ENCODE results near the gene RGS14.
"Not testable (repeated sequence)": the region's sequence is repeated elsewhere in the genome, so short reads cannot be mapped to it uniquely, and the experiment has no call there.

RGS14 gene

DNA sequence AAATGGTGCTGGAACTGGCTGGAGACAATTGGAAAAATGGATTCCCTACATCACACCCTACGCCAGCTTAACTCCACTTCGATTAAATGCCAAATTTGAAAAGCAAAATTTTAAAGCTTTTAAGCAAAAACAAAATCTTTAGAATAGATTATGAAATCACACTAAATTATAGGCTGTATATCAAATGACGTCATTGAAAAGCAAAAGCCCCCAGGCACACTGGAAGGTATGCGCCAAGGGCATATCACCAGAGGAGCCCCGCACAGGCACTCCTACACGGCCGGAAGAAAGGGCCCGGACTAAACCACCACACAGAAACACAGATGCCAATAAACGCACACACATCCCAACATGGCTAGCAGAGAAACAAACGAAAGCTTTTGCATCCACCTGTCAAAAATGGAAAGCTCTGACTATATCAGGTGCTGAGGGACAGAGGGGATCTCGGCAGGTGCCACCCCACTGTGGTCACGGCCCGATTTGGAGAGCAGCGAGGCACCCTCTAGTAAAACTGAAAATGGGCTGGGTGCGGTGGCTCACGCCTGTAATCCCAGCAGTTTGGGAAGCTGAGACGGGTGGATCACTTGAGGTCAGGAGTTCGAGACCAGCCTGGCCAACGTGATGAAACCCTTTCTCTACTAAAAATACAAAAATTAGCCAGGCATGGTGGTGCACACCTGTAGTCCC, 29.0 kb upstream of the RGS14 start:
- DNase-seq (ENCODE audit: low spot score): no peak

- DNase-seq (ENCODE audit: low spot score): no peak
Measured at GRCh38 chr5:177329883-177330282, 27.8 kb upstream of the RGS14 start.

DNA sequence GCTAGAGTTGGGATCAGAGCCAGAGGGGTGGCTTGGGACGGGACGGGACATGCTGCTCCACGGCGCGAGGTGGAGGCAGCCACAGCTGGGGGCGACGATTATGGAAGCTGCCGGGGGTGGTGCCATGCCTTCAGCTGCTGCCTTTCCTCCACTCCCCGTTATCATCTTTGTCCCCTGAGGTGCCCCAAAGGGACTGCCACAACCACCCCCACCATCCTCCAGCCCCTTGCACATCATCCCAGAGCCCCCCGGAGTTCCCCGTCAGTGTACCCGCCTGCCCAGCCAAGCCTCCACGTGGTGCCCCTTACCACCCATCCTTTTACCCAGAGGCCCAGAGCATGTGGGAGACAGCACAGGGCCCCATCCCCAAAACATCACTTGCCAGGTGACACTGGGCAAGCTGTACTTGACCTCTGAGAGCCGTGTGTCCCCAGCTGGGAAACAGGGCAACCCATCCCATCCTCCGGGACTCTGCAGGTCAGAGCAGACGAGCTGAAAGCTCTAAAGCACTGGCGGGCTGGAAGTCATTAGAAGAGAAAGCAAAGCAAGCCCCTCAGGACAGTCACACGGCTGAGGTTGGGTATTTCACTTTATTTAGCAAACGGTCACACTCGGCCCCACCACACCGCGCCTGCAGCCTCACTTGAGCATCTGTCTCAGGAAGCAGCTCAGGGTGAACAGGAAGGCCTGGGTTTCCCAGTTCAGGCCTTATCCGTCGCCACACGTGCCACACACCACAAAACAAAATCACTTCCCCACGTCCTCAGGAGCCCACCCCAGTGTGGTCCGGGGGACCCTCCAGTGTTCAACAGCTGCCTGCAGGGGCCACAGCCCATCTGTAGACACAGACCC, 26.5 kb upstream of the RGS14 start:
- no peak for DNase-seq (ENCODE audit: low spot score)

GRCh38 chr5:177332031-177332895, 25.5 kb upstream of the RGS14 start:
- DNase-seq (ENCODE audit: low spot score): no peak

DNA sequence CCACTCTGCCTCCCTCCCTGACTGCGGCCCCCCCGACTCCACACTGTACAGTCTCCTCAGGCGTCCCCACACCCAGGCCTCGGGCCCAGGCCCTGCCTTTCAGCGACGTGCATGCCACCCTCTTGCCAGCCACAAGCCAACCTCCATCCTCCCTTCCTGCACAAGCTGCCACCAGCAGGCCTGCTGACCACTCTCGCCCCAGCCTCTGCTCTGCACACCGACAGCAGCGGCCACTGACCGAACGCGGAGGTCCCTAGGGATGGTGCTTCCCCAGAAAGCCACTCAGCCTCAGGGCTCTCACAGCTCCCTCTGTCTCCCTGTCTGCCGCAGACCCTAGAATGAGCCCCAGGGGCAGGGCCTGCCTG, 24.8 kb upstream of the RGS14 start:
- no peak for DNase-seq (ENCODE audit: low spot score)

DNA sequence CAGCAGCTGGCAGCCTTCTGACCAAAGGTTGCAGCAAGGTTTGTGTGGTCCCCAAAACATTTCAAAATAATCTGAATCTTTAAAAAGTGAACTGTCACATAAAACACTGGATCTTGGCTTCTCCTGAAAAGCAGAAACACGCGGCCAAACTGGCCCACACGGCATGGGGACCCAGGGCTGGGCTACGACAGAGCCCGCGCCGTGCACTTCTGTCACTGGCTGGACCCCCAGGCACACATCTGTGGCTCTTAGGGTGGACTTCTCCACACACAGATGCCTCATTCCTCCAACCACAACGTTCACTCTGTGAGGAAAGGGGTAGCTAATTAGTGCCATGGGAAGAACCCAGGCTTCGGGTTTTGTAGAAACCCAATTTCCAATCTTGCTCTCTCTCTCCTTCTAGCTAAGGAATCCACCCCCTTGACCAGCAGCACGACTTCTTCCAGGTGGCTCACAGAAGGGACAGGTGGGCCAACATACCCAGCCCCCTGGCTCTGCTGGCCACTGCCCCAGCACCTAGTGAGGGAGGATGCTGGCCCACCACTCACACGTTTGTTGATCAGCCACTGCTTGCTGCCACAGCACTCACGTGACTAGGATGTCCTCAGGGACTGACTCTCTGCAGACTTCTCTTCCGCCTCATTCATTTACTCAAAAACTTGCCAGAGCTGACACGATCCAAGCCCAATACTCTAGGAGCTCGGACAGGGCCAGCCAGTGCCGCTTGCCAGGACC, 24.1 kb upstream of the RGS14 start:
- DNase-seq (ENCODE audit: low spot score): no peak

DNA sequence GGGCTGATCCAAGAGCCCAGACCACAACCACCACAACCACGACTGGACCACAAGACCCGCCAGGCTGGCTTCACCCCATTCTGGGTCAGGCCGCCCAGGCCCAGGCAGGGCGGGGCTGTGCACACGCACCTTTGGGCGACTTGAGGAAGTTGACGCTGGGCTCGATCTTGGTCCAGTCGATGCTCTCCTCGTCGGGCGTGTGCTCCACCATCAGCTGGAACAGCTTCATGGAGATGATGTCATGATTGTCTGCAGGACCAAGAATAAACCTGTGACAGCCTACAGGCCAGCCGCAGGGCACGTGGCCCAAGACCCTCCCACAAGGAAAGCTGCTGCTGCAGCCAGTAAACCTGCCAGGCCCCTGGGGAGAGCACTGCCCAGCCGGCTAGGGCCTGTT, 23.6 kb upstream of the RGS14 start:
- no peak for DNase-seq (ENCODE audit: low spot score)

GRCh38 chr5:177334781-177335700, 22.7 kb upstream of the RGS14 start:
- no peak for DNase-seq (ENCODE audit: low spot score)

DNA sequence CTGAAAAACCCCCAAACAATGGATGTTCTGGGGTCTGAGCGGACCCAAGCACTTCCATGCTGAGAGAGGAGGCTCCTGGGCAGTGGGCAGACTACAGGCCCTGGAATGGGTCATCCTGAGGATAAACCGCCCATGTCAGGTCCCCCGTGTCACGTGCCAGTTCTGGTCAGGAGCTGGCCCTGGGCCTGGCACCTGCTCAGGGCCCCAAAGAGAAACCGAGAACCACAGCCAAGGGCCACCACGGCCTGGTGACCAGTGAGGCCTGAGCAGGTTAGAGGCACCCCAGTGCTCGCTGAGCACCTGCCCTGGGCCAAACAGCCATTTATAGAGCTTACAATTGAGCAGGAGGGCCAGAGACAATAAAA, 22.0 kb upstream of the RGS14 start:
- no peak for DNase-seq (ENCODE audit: low spot score)

- DNase-seq (ENCODE audit: low spot score): no peak
Measured at GRCh38 chr5:177336112-177336511, 21.6 kb upstream of the RGS14 start.

DNA sequence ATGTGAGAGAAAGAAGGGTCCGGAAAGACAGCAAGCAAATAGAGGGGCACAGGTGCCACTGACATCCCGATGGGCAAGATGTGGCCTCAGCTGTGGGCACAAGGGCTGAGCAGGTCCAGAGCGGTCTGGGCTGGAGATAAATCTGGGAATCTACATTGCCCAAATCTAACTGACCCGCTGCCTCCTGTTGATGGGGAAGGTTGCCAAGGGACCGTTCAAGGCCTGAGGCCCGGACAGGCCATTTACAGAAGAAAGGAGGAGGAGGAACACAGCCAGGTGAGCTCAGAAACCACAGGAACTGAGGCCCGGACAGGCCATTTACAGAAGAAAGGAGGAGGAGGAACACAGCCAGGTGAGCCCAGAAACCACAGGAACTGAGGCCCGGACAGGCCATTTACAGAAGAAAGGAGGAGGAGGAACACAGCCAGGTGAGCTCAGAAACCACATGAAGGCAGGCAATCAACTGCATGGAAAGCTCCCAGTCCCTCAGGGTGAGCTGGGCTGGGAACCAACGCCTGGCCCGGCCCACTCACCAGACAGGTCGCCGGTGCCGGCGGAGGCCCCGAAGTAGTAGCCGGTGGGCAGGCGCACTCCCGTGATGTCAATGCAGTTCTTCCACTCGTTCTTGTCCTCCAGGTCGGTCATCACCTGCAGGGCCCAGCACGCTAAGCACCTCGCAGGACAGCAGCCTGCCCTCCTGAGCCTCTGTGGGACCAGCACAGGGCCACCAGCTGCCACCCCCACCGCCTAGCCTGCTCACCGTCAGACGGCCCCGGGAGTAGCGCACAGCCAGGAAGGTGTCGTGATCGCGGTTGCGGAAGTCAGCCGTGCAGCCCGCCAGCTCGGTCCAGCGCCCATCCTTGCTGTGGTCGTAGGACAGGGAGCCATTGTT, 20.9 kb upstream of the RGS14 start:
- no peak for DNase-seq (ENCODE audit: low spot score)

- no peak for DNase-seq (ENCODE audit: low spot score)
Measured at GRCh38 chr5:177338251-177339106, 19.2 kb upstream of the RGS14 start.

DNA sequence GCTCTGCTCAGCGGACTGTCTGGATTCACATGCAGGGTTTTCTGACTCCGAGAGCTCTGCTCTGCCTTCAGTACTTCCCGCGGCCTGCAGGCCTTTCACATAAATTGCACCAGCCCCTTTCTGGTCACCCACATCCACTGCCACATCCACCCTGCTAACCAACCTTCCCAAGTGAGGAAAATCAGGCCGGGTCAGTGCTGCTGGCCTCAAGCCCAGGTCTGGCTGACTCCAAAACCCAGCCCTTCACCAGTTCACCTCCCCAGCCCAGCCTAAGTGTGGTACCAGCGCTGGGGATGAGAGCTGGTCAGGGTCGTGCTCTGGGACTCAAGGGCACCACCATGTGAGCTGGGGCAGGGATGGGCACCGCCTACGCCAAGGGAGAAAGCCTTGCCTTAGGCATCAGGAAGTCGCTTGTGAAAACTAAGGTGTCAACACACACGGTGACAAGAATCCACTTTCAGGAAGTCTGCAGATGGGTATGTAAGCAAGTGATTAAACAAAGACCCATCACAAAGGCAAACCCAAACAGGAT, 18.6 kb upstream of the RGS14 start:
- DNase-seq (ENCODE audit: low spot score): no peak

DNA sequence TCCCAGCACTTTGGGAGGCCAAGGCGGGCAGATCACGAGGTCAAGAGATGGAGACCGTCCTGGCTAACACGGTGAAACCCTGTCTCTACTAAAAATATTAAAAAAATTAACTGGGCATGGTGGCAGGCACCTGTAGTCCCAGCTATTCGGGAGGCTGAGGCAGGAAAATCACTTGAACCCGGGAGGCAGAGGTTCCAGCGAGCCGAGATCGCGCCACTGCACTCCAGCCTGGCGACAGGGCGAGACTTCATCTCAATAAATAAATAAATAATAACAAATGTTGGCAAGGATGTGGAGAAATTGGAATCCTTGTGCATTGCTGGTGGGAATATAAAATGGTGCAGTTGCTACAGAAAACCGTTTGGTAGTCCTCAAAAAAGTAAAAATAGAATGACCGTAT, 14.7 kb upstream of the RGS14 start:
- not testable (repeated sequence) for DNase-seq (ENCODE audit: low spot score)

GRCh38 chr5:177343777-177344176, 13.9 kb upstream of the RGS14 start:
- DNase-seq (ENCODE audit: low spot score): no peak

GRCh38 chr5:177344891-177345290, 12.8 kb upstream of the RGS14 start:
- DNase-seq (ENCODE audit: low spot score): no peak

DNA sequence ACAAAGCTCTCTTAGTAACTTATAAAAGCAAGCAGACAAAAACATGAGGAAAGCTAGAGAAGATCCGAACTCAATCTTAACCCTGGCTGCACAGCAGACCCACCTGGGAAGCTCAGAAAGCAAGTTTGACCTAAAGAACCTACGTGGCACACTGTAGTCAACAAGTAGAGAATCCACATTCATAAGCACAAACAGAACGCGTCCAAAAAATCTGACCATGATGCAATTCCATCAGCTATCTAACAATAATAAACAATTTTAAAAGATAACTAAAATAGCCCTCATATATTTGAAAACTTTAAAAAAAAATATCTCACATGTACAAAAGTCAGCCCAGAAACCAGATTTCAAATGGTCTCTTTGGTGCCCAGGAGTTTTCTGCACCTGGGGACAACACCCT, 10.9 kb upstream of the RGS14 start:
- no peak for DNase-seq (ENCODE audit: low spot score)

DNA sequence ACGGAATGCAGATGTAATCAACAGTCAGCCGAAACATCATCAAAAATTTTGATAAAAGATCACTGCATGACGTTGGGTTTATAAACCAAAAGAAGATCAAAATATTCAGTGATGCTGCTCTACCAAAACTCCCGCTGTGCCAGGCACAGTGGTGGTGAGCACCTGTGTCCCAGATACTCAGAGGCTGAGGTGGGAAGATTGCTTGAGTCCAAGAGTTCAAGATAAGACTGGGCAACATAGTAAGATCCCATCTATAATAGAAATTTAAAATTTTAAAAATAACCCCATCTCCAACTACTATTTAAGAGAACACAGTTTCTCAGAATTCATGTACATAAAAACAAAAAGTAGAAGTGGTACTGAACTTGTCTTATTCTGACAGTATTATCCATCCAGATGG, 10.0 kb upstream of the RGS14 start:
- no peak for DNase-seq (ENCODE audit: low spot score)

GRCh38 chr5:177349362-177349647, 8.4 kb upstream of the RGS14 start:
- DNase-seq (ENCODE audit: low spot score): no peak
